Testis (tissue), 3 donors: ENCODE results near the gene DPH2. TPM values are rescaled to one million over a fixed set of nuclear protein-coding genes. Genes with fewer than 3 reads are reported as not detected.

Experiments
- DNase-seq: peaks from one replicate; pipeline ENCODE4 v3.0.0-alpha.2; 2019
- H3K27ac ChIP-seq, 2 donors: fragments of 200-600 bp; sonication (generic); one replicate each; pipeline ENCODE4 v1.5.1; 2019
- H3K27me3 ChIP-seq: fragments of 200-600 bp; sonication (generic); one replicate; pipeline ENCODE4 v1.5.1; 2019
- H3K36me3 ChIP-seq: fragments of 200-600 bp; sonication (generic); one replicate; pipeline ENCODE4 v1.5.1; 2017; ENCODE audit warnings: low read depth; ENCODE audit errors: missing control alignments
- H3K4me1 ChIP-seq: fragments of 200-600 bp; sonication (generic); one replicate; pipeline ENCODE4 v1.5.1; 2019
- H3K4me3 ChIP-seq, 2 donors: fragments of 200-600 bp; sonication (generic); one replicate each; pipeline ENCODE4 v1.5.1; 2017 to 2019
- H3K9me3 ChIP-seq: fragments of 200-600 bp; sonication (generic); one replicate; pipeline ENCODE4 v1.5.1; 2017
- POLR2A ChIP-seq: fragments of 450-650 bp; IDR thresholded peaks from one replicate; pipeline ENCODE4 v1.6.1; 2017; ENCODE audit warnings: antibody characterized with exemption, mild to moderate bottlenecking, moderate library complexity
- WGBS, 2 donors: methylation state at CpG; one replicate each; pipeline ENCODE4 v1.1.5; 2018; 5-methylcytosine and 5-hydroxymethylcytosine counted together
- intact Hi-C: fragments of 100-400 bp; cut with DNase I; formaldehyde crosslinking; loops from one replicate; pipeline ENCODE4 v1.15.1; 2023; ENCODE audit warnings: low total_unique reads
- polyA plus RNA-seq: library from polyadenylated mRNA; stranded (reverse); fragments of 350-450 nt; fragmentation: Illumina TruSeq; extraction: RNeasy Lipid Tissue Mini Kit (QIAGEN cat#74804); gene quantifications from one replicate; pipeline ENCODE4 v1.2.3, GENCODE V29; 2014; ENCODE audit warnings: low read depth, low replicate concordance; ENCODE audit not compliant: insufficient read depth
- total RNA-seq, 2 donors: library from RNA; depleted of rRNA; stranded (reverse); fragments of >200 nt; gene quantifications; one replicate each; pipeline ENCODE4 v1.2.3, GENCODE V29; 2016
- TF ChIP-seq, protein P1 (sequence below), 3 experiments: fragments of 450-650 bp in 2 of 3; fragments of 200-600 bp in 1 of 3; sonication (generic) in 1 of 3; IDR thresholded peaks; one replicate each; pipeline ENCODE4 v1.5.1; 2016 to 2019; ENCODE audit warnings: antibody characterized with exemption in 3 of 3, mild to moderate bottlenecking in 2 of 3, moderate library complexity in 1 of 3

Gene DPH2
- total and polyA plus RNA-seq, 3 donors from 2014 or later: 27.6 to 44.7 (median 39.4) TPM

GRCh38 chr1:43994794-43995790 lies 25.3 kb downstream of the DPH2 start:
- intact Hi-C loops: no loop called here
- 71 to 85% methylated on average over 8 to 15 of the region's 15 CpGs for WGBS, 2 donors

GRCh38 chr1:43995984-43996732 lies 26.3 kb downstream of the DPH2 start:
- no peak overlapping the region for H3K27ac ChIP-seq
- H3K9me3 ChIP-seq: no peaks in the 10 kb centered on the region
- TF ChIP-seq POLR2A: no peak
- TF ChIP-seq, protein P1, sequence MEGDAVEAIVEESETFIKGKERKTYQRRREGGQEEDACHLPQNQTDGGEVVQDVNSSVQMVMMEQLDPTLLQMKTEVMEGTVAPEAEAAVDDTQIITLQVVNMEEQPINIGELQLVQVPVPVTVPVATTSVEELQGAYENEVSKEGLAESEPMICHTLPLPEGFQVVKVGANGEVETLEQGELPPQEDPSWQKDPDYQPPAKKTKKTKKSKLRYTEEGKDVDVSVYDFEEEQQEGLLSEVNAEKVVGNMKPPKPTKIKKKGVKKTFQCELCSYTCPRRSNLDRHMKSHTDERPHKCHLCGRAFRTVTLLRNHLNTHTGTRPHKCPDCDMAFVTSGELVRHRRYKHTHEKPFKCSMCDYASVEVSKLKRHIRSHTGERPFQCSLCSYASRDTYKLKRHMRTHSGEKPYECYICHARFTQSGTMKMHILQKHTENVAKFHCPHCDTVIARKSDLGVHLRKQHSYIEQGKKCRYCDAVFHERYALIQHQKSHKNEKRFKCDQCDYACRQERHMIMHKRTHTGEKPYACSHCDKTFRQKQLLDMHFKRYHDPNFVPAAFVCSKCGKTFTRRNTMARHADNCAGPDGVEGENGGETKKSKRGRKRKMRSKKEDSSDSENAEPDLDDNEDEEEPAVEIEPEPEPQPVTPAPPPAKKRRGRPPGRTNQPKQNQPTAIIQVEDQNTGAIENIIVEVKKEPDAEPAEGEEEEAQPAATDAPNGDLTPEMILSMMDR (IDR thresholded peaks at IDR 0.05): no peak
- 87 to 90% methylated on average over 13 to 21 of the region's 21 CpGs for WGBS, 2 donors
- no peaks in the 10 kb centered on the region for H3K27me3 ChIP-seq
- peaks cover 13% of the 10 kb centered on the region for H3K4me1 ChIP-seq
- H3K36me3 ChIP-seq: no peaks in the 10 kb centered on the region
- H3K4me3 ChIP-seq: no peak overlapping the region
- no peak for DNase-seq
- intact Hi-C loops: no loop called here

More at GRCh38 chr1:43994794-43995790, 25.3 kb downstream of the DPH2 start:
- Histone ChIP-seq H3K9me3 (no peaks in the 10 kb centered on the region), H3K4me3 (no peak overlapping the region), H3K27me3 (no peaks in the 10 kb centered on the region), H3K27ac (no peak overlapping the region), H3K4me1 (peaks cover 18% of the 10 kb centered on the region), H3K36me3 (no peaks in the 10 kb centered on the region)
- TF ChIP-seq, protein P1 (IDR thresholded peaks at IDR 0.05): peak in 1 of 3 experiments; percentile 9
- no peak for TF ChIP-seq POLR2A
- no peak for DNase-seq

GRCh38 chr1:43996733-43997115 lies 26.9 kb downstream of the DPH2 start:
- DNase-seq: no peak
- intact Hi-C loops: no loop called here
- H3K4me1 ChIP-seq: peaks cover 13% of the 10 kb centered on the region
- H3K27ac ChIP-seq: no peak overlapping the region
- WGBS, 2 donors: 67 to 69% methylated on average over 6 of the region's 6 CpGs
- no peak for TF ChIP-seq POLR2A
- TF ChIP-seq, protein P1 (IDR thresholded peaks at IDR 0.05): no peak
- H3K27me3 ChIP-seq: no peaks in the 10 kb centered on the region
- H3K9me3 ChIP-seq: no peaks in the 10 kb centered on the region
- H3K36me3 ChIP-seq: no peaks in the 10 kb centered on the region
- no peak overlapping the region for H3K4me3 ChIP-seq

- H3K4me1 ChIP-seq: peaks cover 7% of the 10 kb centered on the region
- TF ChIP-seq POLR2A: no peak
- TF ChIP-seq, protein P1 (IDR thresholded peaks at IDR 0.05): no peak
- no peak overlapping the region for H3K27ac ChIP-seq
- intact Hi-C loops: no loop called here
- no peaks in the 10 kb centered on the region for H3K9me3 ChIP-seq
- H3K4me3 ChIP-seq: no peak overlapping the region
- no peaks in the 10 kb centered on the region for H3K36me3 ChIP-seq
- 89 to 90% methylated on average over 17 to 18 of the region's 22 CpGs for WGBS, 2 donors
- no peaks in the 10 kb centered on the region for H3K27me3 ChIP-seq
- DNase-seq: no peak
Measured at GRCh38 chr1:43997295-43997999, 27.6 kb downstream of the DPH2 start.
